NCI-H1092 treated with DMSO at 0.1 percent for 48 hours (cell line): ENCODE data around the gene ADAP2.
"Not testable (repeated sequence)": the region's sequence is repeated elsewhere in the genome, so short reads cannot be mapped to it uniquely, and the experiment has no call there.

Experiments
- DNase-seq: peaks from one replicate; lab custom pipeline; 2025; lab: John Stamatoyannopoulos, UW

Gene ADAP2, protein sequence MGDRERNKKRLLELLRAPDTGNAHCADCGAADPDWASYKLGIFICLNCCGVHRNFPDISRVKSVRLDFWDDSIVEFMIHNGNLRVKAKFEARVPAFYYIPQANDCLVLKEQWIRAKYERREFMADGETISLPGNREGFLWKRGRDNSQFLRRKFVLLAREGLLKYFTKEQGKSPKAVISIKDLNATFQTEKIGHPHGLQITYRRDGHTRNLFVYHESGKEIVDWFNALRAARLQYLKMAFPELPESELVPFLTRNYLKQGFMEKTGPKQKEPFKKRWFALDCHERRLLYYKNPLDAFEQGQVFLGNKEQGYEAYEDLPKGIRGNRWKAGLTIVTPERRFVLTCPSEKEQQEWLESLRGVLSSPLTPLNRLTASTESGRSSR

DNA sequence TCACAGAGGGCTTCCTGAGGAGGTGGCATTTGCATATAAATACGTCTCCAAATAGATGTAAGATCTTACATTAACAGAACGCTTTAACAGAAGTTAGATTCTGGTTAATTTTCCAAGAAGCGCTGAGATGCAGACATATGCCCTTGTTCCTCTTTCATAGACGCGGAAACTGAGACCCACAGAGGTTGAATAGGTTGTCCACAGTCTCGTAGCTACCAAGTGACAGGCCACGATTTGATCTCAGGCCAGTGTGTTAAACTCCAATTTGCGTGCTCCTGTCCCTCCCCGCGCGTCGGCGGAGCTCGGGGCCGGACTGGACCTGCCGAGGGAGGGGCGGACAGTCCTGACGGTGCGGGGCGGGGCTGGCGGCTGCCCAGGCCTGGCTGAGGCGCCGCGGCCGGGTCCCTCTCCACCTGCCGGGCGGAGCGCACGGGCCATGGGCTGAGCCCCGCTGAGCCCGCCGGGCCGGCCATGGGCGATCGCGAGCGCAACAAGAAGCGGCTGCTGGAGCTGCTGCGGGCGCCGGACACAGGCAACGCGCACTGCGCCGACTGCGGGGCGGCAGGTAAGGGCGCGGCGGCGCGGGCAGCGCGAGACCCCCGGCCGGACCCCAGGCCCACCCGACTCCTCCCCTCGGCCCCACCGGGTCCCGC is at the start of gene ADAP2:
Gene ADAP2 (plus strand): TSS at position 402 of the 653 bp plus-strand sequence. CDS start 70 bp downstream, at position 472.
- DNase-seq: no peak

DNA sequence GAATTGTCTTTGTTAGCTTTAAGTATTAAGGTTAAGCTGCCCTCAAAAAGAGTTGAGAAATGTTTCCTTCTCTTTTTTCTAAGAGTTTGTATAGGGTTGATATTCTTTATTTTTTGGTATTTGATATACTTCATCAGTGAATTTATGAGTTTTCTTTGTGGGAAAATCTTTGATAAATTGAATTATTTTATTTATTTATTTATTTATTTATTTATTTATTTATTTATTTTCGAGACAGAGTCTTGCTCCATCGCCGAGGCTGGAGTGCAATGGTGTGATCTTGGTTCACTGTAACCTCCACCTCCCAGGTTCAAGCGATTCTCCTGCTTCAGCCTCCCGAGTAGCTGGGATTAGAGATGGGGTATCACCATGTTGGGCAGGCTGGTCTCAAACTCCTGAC is 35.6 kb upstream of the ADAP2 start:
- DNase-seq: no peak

DNA sequence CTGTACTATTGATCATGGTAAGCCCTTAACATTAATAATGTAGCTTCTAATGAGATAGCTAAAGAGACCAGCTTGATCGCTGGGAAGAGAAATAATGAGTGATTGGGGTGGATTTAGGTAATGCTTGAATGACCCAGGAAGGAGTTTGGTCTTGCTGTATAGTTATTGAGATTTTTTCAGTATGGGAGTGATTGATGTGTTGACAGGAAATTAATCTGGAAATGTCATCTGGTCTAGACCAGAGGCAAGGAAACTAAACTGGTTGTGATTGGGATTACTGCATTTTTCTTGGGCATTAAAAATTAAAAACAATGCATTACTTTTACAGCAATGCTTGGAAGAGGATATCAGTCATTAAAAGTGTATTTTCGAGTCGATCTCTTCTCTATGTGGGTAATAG is 27.5 kb upstream of the ADAP2 start:
- DNase-seq: no peak

DNA sequence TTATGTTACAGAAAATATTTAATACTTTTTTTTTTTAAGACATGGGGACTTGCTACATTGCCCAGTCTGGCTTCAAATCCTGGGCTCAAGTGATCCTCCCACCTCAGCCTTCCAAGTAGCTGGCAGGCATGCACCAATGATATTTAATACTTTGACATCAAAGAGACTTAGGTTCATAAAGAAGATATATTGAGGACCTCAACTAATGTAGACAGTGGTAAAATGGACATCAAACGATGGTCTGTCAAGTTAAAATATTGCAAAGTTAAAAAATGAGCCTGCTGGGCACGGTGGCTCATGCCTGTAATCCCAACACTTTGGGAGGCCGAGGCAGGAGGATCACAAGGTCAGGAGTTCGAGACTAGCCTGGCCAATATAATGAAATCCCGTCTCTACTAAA is 24.4 kb upstream of the ADAP2 start:
- no peak for DNase-seq

DNA sequence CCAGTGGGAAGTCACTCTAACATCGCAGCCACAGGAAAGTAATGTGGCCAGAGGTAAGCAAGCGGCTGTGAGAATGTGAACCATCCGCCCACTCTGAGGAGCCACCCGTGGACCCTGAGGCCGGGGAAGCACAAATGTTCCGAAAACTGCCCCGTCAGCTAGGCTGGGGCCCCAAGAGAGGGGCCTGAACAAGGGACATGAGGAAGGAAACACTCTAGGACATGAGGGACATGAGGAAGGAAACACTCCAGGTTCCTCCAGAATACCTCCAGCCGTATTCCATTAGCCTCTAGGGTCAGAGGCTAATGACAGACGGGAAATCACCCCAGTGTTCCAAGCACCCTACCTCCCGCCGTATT is 16.0 kb upstream of the ADAP2 start:
- DNase-seq: no peak

DNA sequence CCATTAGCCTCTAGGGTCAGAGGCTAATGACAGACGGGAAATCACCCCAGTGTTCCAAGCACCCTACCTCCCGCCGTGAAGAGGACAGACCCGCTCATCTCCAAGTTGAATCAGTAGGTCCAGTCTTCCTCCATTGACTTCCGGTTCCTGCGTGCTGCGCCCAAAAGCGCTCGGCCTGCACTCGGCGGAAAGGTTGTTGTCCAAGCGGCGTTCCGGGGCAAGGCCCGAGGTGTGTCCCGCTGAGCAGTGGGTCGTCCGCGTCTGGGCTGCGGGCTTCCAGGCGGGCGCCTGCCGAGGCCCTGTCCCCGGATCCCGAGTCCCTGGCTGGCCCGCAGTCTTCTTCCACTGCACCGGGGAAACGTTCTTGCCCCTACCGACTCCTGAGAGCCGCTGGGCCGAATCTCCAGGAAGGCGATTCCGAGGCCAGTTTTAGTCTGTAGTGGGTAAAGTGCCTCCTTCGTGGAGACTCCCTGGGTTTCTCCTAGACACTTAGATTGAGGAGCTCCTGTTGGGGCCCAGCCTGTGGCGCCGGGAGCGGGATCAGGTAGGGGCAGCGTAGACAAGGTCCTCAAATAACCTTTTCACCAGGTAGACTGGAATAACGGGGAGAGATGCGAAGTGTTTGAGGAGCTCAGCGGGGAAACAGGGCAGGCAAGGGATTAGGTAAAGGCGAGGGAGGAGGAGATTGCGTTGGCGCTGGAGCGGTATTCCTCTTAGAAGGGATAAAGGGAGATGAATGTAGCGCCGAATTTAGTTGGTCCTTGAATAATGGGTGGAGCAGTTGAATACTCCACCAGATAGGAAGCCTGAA is 15.4 kb upstream of the ADAP2 start, which contains the start of gene TEFM:
Gene TEFM (minus strand): TSS at position 138 of the 811 bp plus-strand sequence. CDS start 40 bp downstream, at position 98.
- DNase-seq: peak; percentile 85

DNA sequence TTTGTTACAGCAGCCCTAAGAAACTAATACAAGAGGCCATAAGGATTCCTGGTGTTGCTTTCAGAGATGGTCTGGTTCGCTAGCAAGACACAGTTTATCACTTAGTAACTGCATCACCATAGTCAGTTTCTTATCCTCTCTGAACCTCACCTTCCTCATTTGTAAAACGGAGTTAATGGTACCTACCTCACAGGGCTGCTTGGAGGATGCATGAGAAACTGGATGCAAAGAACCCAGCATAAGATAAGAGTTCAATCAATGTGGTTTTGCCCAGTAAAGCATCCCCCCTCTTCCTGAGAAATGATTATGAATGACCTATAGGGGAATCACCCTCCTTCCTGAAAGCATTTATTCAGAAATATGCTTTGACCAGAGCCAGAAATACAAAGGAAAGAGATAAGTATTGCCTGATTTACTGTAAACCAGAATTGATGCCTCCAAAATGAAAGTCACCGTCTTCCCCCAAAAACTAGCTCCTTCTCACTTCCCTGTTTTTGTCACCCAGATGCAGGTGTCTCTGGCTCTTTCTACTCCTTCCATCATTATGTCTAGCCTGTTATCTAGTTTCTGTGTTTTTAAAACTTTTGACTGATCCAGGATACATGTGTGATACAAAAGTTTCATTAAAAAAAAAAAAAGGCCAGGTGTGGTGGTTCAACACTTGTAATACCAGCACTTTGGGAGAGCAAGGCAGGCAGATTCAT is 12.9 kb upstream of the ADAP2 start:
- no peak for DNase-seq

DNA sequence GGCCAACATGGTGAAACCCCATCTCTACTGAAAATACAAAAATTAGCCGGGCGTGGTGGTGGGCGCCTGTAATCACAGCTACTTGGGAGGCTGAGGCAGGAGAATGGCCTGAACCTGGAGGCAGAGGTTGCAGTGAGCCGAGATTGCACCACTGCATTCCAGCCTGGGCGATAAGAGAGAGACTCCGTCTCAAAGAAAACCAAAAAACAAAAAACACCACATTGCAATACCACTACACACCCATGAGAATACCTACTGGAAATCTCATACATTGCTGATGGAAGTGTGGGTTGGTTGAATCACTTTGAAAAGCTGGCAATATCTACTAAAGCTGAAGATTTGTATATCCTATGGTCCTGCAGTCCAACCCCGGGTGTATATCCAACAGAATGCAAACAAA is 11.6 kb upstream of the ADAP2 start:
- not testable (repeated sequence) for DNase-seq

DNA sequence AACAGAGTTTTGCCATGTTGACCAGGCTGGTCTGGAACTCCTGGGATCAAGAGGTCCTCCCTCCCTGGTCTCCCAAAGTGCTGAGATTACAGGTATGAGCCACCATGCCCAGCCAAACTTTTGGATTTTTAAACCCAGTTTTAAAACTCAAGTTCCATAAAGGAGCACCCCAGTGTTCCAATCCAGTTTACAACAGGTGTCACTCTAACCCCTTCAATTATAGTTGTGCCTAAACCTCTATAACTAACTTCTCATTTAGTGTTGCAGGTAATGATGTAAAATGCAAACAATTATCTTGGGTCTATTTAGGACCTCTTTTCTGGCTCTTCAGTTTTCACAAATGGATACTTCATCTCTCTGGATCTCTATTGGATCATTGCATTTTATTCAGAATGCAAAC is 7.8 kb upstream of the ADAP2 start:
- DNase-seq: no peak

DNA sequence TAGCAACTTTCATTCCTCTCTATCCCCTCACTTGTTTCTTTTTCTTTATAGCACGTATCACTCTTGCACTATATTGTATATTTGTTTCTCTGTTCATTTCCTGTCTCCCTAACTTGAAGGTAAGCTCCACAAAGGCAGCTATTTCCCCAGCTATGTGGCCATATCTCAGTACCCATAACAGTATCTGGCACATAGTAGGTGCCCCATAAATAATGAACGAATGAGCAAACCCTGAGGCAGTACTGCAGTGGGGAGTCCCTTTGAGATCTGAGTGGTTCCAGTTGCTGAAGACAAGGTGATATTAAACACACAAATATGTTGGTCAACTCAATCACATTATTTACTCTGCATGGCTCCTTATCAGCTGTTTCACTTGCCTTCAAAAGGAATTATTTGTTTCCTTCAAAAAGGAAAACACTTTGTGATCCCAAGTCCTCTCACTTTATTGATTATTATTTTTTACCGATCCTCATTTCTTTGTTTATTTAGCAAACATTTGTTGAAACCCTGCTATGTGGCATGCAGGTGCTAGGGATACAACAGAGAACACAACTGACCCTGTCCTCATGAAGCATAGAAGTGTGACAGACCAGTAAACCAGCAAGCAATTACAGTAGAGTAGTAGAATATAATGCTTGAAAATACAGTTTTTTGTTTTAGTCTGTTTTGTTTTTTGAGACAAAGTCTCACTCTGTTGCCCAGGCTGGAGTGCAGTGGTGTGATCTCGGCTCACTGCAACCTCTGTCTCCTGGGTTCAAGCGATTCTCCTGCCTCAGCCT is 5.7 kb upstream of the ADAP2 start:
- DNase-seq: no peak

DNA sequence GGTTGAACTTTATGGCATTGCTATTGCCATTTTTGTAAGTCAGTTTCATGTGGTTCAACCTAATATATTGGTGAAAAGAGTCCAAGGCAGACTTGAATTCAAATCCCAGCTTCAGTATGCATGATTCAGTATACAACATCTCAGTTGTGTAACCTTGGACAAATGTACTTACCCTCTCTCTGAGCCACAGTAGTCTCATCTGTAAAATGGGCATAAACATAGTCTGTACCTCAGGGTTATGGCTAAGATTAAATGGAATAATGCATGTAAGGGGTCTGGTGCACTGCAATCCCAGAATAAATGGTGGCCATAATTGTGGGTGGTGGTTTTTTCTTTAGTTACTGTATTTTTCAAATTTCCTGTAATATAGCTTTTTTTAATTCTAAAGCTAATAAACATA is 4.7 kb upstream of the ADAP2 start:
- DNase-seq: no peak

DNA sequence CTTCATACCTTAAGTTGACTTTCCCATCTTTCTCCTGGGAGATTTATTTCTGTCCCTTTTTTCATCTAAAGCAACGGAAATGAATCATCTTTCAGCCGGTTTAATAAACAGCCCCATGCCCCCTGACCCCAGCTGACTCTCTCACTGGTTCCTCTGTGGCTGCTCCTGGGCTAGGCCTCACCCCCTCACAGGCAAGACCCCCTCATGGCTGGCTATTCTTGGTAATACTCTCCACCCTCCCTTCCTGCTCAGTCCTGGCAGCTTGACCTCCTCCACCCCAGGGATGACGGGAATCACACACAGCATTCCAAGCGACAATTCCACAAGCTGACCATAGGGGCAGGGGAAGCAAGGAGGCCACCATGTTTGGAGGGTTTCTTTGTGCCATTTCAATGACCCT is 1.5 kb upstream of the ADAP2 start:
- no peak for DNase-seq

DNA sequence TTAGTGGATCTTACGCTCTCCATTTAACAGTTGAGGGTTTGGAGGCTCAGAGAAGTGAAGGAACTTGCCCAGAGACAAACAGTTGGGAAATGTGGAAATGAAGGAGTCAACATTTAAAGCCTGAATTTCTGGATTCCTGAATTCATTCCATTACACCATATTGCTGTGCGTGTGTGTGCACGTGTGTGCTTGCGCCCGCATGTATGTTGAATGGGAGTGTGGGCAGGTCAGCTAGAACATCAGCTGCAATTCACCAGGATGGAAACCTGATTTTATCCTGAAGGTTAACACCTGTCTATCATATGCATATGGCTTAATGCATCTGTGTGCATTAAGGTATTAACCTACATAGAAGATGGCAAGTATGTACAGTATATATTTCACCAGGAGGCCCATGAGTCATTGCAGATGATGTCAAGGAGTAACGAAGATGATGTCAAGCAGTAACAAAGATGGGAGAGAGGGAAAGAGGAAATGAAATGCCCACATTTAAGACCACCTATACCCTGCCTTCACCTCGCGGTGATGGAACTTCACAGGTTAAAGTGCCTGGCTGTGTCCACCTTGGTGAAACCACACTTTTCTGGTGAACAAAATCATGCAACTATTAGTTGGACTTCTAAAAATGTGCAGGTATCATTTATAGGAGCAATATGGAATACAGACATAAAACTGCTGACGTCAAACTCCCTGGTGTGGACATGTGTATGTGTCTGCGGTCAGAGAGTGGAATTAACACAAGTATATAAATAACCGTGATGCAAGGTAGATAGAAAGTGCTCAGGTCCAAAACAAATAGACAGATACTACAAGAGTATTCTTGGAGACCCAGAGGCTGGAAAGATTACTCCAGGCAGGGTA is 832 bp upstream of the ADAP2 start:
- no peak for DNase-seq

DNA sequence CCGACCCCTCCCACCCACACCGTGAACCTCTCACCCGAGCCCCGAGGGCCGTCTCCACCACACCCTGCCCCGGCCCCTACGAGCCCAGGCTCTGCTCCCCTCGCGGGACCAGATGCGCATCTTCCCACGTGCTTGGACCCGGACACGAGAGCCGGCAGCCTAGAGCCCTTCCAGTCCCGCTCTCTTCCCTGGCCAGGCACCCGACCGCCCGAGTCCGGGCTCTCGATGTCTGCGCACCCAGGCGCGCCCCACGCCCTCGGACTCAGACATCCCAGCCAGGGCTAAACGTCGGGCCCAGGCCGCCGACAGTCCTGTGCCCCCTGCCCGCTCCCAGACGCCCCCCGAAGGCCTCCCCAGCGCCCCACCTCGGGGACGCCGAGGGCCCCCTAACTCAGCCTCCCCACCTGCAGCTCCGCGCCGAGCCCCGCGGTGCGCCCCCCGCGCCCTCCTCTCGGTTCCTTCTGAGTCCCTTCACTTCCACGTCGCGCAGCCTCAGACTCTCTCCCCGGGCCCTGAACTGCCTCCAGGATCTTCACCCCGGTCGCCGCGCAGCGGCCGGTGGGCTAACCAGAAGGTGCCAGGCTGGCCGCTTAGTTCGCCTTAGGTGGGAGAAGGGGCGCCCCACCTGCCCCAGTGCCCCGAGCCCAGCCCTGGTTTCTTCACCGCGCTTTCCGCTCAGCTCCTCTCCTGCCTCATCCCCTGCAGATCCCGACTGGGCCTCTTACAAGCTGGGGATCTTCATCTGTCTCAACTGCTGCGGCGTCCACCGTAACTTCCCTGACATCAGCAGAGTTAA is 688 bp downstream of the ADAP2 start:
- DNase-seq: no peak

DNA sequence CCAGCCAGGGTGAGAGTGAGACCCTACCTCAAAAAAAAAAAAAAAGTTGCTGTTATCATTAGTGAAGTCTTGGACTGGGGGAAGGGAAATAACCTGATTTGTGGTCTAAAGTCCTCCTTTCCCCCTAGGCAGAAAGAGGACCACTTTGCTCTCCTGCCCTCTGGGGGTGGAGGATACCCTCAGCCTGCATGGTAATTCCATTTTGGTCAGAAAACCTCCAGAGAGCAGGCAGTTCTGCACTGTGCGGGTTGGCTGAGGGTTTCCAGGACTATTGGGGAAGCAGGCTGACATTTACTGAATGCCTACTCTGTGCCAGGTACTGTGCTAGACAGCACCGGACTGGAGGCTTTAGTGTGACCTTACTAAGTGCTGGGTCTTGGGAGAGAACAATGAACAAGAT is 2.6 kb downstream of the ADAP2 start:
- no peak for DNase-seq

DNA sequence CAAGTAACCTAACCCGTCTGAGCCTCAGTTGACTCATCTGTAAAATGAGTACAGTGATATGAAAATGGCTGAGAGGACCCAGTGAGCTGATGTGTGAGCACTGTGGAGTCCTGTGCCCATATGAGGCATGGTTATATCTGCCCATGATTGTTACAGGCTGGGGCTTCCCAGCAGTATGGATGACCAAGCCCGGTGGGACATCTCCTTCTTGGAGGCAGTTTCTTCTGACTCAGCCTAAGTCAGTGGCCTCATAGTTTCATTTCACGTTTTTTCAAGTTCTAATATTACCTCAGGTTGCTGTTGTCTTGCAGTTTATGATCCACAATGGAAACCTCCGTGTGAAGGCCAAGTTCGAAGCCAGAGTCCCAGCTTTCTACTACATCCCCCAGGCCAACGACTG is 4.8 kb downstream of the ADAP2 start:
- DNase-seq: no peak

DNA sequence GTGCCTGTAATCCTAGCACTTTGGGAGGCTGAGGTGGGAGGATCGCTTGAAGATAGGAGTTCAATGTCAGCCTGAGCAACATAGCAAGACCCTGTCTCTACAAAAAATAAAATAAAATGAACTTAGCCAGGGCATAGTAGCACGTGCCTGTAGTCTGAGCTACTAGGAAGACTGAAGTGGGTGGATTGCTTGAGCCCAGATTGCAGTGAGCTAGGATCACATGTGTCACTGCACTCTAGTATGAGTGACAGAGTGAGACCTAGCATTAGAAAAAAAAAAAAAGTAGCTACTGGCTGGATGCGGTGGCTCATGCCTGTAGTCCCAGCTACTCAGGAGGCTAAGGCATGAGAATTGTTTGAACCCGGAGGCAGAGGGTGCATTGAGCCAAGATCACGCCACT is 6.0 kb downstream of the ADAP2 start:
- no peak for DNase-seq

DNA sequence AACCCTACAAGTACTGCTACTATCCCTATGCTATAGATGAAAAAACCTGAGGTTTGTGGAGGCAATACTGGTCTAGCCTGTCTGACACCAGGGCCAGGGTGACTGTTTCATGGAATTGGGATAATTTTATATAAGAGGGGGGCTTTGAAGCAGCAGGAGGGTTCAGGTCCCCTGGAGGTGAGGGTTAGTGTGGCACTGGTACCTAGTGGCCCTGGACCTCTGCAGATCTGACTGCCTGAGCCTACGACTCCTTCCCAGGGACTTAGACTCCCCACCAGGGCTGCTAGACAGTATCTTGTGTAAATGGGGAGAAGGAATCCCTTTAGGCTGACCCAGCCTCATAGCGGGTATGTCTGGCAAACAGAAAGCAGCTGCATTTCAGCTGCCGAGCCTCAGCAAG is 6.8 kb downstream of the ADAP2 start:
- DNase-seq: no peak

DNA sequence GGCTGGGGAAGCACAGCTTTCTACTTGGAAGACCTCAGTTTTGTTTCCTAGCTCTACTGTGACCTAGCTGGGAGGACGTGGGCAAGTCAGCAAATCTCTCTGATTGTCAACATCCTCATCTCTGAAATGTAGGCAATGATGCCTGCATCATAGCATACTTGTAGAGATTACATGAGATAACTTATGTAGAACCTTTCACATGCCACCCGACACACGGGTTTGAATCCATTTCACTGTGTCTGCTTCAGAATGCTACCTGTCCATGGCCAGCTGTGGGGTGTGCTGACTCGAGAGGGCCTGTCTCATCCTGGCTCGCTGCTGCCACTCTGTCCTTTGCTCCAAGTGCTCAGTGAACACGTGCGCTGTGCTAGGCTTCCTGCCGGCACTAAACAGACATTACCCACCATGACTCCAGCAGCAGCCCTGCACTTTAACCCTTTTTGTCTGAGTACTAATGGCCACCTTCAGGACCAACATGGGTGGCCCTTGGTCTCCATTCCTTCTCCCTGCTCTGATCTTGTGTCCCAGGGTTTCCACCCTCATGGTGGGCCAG is 7.4 kb downstream of the ADAP2 start:
- no peak for DNase-seq
